ENCODE data around the gene PXT1.

GRCh38 chr6:36370638-36371037 lies 72.0 kb downstream of the PXT1 start:
- no peak for TF ChIP-seq POLR2A (IDR thresholded peaks at IDR 0.05)
- TF ChIP-seq, protein P1, sequence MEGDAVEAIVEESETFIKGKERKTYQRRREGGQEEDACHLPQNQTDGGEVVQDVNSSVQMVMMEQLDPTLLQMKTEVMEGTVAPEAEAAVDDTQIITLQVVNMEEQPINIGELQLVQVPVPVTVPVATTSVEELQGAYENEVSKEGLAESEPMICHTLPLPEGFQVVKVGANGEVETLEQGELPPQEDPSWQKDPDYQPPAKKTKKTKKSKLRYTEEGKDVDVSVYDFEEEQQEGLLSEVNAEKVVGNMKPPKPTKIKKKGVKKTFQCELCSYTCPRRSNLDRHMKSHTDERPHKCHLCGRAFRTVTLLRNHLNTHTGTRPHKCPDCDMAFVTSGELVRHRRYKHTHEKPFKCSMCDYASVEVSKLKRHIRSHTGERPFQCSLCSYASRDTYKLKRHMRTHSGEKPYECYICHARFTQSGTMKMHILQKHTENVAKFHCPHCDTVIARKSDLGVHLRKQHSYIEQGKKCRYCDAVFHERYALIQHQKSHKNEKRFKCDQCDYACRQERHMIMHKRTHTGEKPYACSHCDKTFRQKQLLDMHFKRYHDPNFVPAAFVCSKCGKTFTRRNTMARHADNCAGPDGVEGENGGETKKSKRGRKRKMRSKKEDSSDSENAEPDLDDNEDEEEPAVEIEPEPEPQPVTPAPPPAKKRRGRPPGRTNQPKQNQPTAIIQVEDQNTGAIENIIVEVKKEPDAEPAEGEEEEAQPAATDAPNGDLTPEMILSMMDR (IDR thresholded peaks at IDR 0.05), result no peak
- no peak for TF ChIP-seq POLR2AphosphoS5 (IDR thresholded peaks at IDR 0.05; ENCODE audit: insufficient read depth in 1 of 2, low read depth in 1 of 2)

Measured in vagina (tissue), 2 donors.